Endodermal cell (in vitro differentiated cells): ENCODE data around the gene GNG12. TPM values are rescaled to one million over a fixed set of nuclear protein-coding genes. Genes with fewer than 3 reads are reported as not detected.

ENCODE experiments used
- DNase-seq: peaks from one replicate; pipeline ENCODE4 v3.0.0-alpha.2; 2017
- H3K27ac ChIP-seq: 2 replicates; pipeline ENCODE4 v1.5.1; 2013; ENCODE audit warnings: mild to moderate bottlenecking, low read depth, low read length, moderate library complexity
- H3K27me3 ChIP-seq: 2 replicates; pipeline ENCODE4 v1.6.1; 2013; ENCODE audit warnings: mild to moderate bottlenecking, low read length, moderate library complexity; ENCODE audit not compliant: insufficient read depth, control insufficient read depth, poor library complexity, severe bottlenecking
- H3K36me3 ChIP-seq: 2 replicates; pipeline ENCODE4 v1.7.0; 2013; ENCODE audit warnings: mild to moderate bottlenecking, low read length, moderate library complexity; ENCODE audit not compliant: control insufficient read depth, insufficient read depth
- H3K4me1 ChIP-seq: one replicate; pipeline ENCODE4 v1.7.0; 2013; ENCODE audit warnings: low read length; ENCODE audit not compliant: control insufficient read depth, insufficient read depth
- H3K4me3 ChIP-seq: 2 replicates; pipeline ENCODE4 v1.5.1; 2013; ENCODE audit warnings: mild to moderate bottlenecking, low read length, moderate library complexity
- H3K9ac ChIP-seq: 2 replicates; pipeline ENCODE4 v1.6.1; 2013; ENCODE audit warnings: mild to moderate bottlenecking, low read length, moderate library complexity; ENCODE audit not compliant: poor library complexity, severe bottlenecking; ENCODE audit errors: extremely low read depth
- H3K9me3 ChIP-seq: 2 replicates; pipeline ENCODE4 v1.6.1; 2013; ENCODE audit warnings: mild to moderate bottlenecking, low read length, moderate library complexity; ENCODE audit not compliant: control insufficient read depth
- H3K27ac Mint-ChIP-seq: 2 replicates; pipeline ENCODE4 v1.8.0; 2020; ENCODE audit warnings: mixed read lengths
- H3K27me3 Mint-ChIP-seq: 2 replicates; pipeline ENCODE4 v1.8.0; 2021; ENCODE audit warnings: mild to moderate bottlenecking, mixed read lengths; ENCODE audit not compliant: insufficient read depth
- H3K36me3 Mint-ChIP-seq: 2 replicates; pipeline ENCODE4 v1.8.0; 2020; ENCODE audit warnings: low read depth, mixed read lengths
- H3K4me1 Mint-ChIP-seq: 2 replicates; pipeline ENCODE4 v1.8.0; 2020; ENCODE audit warnings: mixed read lengths
- H3K4me3 Mint-ChIP-seq: 2 replicates; pipeline ENCODE4 v1.8.0; 2020; ENCODE audit warnings: mild to moderate bottlenecking, moderate library complexity, mixed read lengths
- H3K9me3 Mint-ChIP-seq: 2 replicates; pipeline ENCODE4 v1.8.0; 2020; ENCODE audit warnings: mild to moderate bottlenecking, mixed read lengths
- WGBS, 2 experiments: methylation state at CpG; one replicate each; pipeline versions ENCODE4 v1.1.5 to v1.1.7; 2013; ENCODE audit warnings: missing lambda C conversion rate in 2 of 2, mixed read lengths in 1 of 2; ENCODE audit not compliant: insufficient coverage in 1 of 2, insufficient read length in 1 of 2; 5-methylcytosine and 5-hydroxymethylcytosine counted together
- total RNA-seq, 2 donors: library from RNA; stranded (reverse); fragmentation: NEBNext Ultra II Directional in 1 of 2; extraction: Animal tissue kit (Norgen Biotek cat#: 25700) in 1 of 2; gene quantifications; 2 replicates in 1 of 2; 3 replicates in 1 of 2; pipeline ENCODE4 v1.2.1, GENCODE V29; 2021
- TF ChIP-seq, protein P1 (sequence below): fragments of 200-600 bp; sonication (generic); conservative IDR thresholded peaks from 2 replicates; pipeline ENCODE4 v1.5.0; 2021; ENCODE audit warnings: antibody characterized with exemption, mild to moderate bottlenecking

The GNG12 gene
- total RNA-seq, 2 donors from 2014 or later: 7.7 to 9.2 TPM

DNA sequence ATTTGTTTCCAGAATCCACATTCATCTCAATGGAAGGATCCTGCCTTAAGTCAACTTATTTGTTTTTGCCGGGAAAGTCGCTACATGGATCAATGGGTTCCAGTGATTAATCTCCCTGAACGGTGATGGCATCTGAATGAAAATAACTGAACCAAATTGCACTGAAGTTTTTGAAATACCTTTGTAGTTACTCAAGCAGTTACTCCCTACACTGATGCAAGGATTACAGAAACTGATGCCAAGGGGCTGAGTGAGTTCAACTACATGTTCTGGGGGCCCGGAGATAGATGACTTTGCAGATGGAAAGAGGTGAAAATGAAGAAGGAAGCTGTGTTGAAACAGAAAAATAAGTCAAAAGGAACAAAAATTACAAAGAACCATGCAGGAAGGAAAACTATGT is 145.6 kb downstream of the GNG12 start:
- Mint-ChIP-seq H3K9me3 (no peaks in the 10 kb centered on the region), H3K36me3 (peaks cover 18% of the 10 kb centered on the region), H3K27me3 (no peaks in the 10 kb centered on the region), H3K4me1 (peaks cover 42% of the 10 kb centered on the region), H3K27ac (peak overlapping the region; percentile 33), H3K4me3 (peak overlapping the region; percentile 92)
- TF ChIP-seq, protein P1, sequence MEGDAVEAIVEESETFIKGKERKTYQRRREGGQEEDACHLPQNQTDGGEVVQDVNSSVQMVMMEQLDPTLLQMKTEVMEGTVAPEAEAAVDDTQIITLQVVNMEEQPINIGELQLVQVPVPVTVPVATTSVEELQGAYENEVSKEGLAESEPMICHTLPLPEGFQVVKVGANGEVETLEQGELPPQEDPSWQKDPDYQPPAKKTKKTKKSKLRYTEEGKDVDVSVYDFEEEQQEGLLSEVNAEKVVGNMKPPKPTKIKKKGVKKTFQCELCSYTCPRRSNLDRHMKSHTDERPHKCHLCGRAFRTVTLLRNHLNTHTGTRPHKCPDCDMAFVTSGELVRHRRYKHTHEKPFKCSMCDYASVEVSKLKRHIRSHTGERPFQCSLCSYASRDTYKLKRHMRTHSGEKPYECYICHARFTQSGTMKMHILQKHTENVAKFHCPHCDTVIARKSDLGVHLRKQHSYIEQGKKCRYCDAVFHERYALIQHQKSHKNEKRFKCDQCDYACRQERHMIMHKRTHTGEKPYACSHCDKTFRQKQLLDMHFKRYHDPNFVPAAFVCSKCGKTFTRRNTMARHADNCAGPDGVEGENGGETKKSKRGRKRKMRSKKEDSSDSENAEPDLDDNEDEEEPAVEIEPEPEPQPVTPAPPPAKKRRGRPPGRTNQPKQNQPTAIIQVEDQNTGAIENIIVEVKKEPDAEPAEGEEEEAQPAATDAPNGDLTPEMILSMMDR: no peak
- H3K9ac ChIP-seq: peak overlapping the region; percentile 77
- H3K27ac ChIP-seq: no peak overlapping the region
- H3K36me3 ChIP-seq: peaks cover 32% of the 10 kb centered on the region
- H3K27me3 ChIP-seq: no peaks in the 10 kb centered on the region
- WGBS, 2 experiments: 65 to 76% methylated on average over 4 of the region's 4 CpGs
- peaks cover 24% of the 10 kb centered on the region for H3K4me1 ChIP-seq
- peak overlapping the region; percentile 91 for H3K4me3 ChIP-seq
- DNase-seq: no peak
- H3K9me3 ChIP-seq: no peaks in the 10 kb centered on the region

DNA sequence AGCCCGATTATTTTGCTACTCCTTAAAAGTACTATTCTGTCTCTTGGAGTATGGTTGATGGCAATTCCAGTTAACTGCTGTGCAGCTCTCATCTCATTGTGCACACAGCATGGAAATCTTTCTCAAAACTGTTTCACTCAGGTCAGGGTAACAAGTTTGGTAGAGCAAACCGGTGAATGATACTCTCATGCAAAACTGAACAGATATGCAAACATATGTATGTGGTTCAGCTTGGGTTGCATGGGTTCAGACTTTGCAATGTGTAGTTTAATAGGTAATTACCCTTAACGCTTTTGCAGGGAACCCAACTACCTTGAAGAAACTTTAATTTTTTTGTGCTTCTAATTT is 146.1 kb downstream of the GNG12 start:
- Mint-ChIP-seq H3K36me3 (peaks cover 18% of the 10 kb centered on the region), H3K27me3 (no peaks in the 10 kb centered on the region), H3K4me3 (peak overlapping the region; percentile 92), H3K4me1 (peaks cover 42% of the 10 kb centered on the region), H3K27ac (peak overlapping the region; percentile 97), H3K9me3 (no peaks in the 10 kb centered on the region)
- Histone ChIP-seq H3K9ac (peak overlapping the region; percentile 77), H3K27me3 (no peaks in the 10 kb centered on the region), H3K36me3 (peaks cover 32% of the 10 kb centered on the region), H3K9me3 (no peaks in the 10 kb centered on the region), H3K27ac (peak overlapping the region; percentile 88), H3K4me1 (peaks cover 24% of the 10 kb centered on the region), H3K4me3 (peak overlapping the region; percentile 91)
- TF ChIP-seq, protein P1: no peak
- WGBS, 2 experiments: 47 to 55% methylated on average over 2 to 3 of the region's 3 CpGs
- DNase-seq: no peak

GRCh38 chr1:67686267-67687197 is 146.7 kb downstream of the GNG12 start:
- Mint-ChIP-seq H3K4me1 (peaks cover 37% of the 10 kb centered on the region), H3K4me3 (peak overlapping the region; percentile 92), H3K27ac (peak overlapping the region; percentile 97), H3K9me3 (no peaks in the 10 kb centered on the region), H3K36me3 (peaks cover 18% of the 10 kb centered on the region), H3K27me3 (no peaks in the 10 kb centered on the region)
- TF ChIP-seq, protein P1: no peak
- H3K27ac ChIP-seq: peak overlapping the region; percentile 88
- 0 to 1% methylated on average over 23 to 43 of the region's 43 CpGs for WGBS, 2 experiments
- peaks cover 24% of the 10 kb centered on the region for H3K4me1 ChIP-seq
- H3K9me3 ChIP-seq: no peaks in the 10 kb centered on the region
- peak; percentile 84 for DNase-seq
- no peaks in the 10 kb centered on the region for H3K27me3 ChIP-seq
- peak overlapping the region; percentile 91 for H3K4me3 ChIP-seq
- H3K9ac ChIP-seq: peak overlapping the region; percentile 77
- peaks cover 32% of the 10 kb centered on the region for H3K36me3 ChIP-seq
